Measurements from ENCODE around the gene SERPINB8. TPM values are rescaled to one million over a fixed set of nuclear protein-coding genes. Genes with fewer than 3 reads are reported as not detected.
A peak's percentile ranks its signal among the peaks of the same experiment; 100 is the strongest.
"Not testable (repeated sequence)": the region's sequence is repeated elsewhere in the genome, so short reads cannot be mapped to it uniquely, and the experiment has no call there.

Gene SERPINB8
- 10 to 100 TPM; 16.8 to 17.0 TPM for total RNA-seq

- H3K4me3 Mint-ChIP-seq: peak within 1 kb of the TSS; percentile 88
- peak; percentile 80 for DNase-seq
- peaks cover 9% of the 10 kb centered on the region for H3K36me3 Mint-ChIP-seq
- peak within 1 kb of the TSS; percentile 95 for H3K27ac Mint-ChIP-seq
- peaks cover 36% of the 10 kb centered on the region for H3K4me1 Mint-ChIP-seq
- H3K9me3 Mint-ChIP-seq: no peaks in the 10 kb centered on the region
- no peaks in the 10 kb centered on the region for H3K27me3 Mint-ChIP-seq
These were observed at the start of gene SERPINB8 for GRCh38 chr18:63969942-63970808. Gene SERPINB8, plus strand, starts transcription at chr18:63970081. Its CDS starts 8,228 bp downstream, at chr18:63978309.

GRCh38 chr18:63922049-63922448 is 47.8 kb upstream of the SERPINB8 start:
- Mint-ChIP-seq H3K27me3 (peaks cover 41% of the 10 kb centered on the region), H3K4me3 (no peak overlapping the region), H3K4me1 (no peaks in the 10 kb centered on the region), H3K27ac (no peak overlapping the region), H3K9me3 (no peaks in the 10 kb centered on the region), H3K36me3 (no peaks in the 10 kb centered on the region)
- no peak for DNase-seq

- Mint-ChIP-seq H3K4me1 (no peaks in the 10 kb centered on the region), H3K4me3 (no peak overlapping the region), H3K36me3 (no peaks in the 10 kb centered on the region), H3K27me3 (peaks cover 41% of the 10 kb centered on the region), H3K27ac (no peak overlapping the region), H3K9me3 (no peaks in the 10 kb centered on the region)
- DNase-seq: no peak
These were observed 45.3 kb upstream of the SERPINB8 start for GRCh38 chr18:63924551-63924950.

GRCh38 chr18:63928331-63928730 is 41.5 kb upstream of the SERPINB8 start:
- H3K4me3 Mint-ChIP-seq: no peak overlapping the region
- H3K27ac Mint-ChIP-seq: no peak overlapping the region
- H3K36me3 Mint-ChIP-seq: no peaks in the 10 kb centered on the region
- no peaks in the 10 kb centered on the region for H3K9me3 Mint-ChIP-seq
- H3K27me3 Mint-ChIP-seq: peaks cover 36% of the 10 kb centered on the region
- H3K4me1 Mint-ChIP-seq: no peaks in the 10 kb centered on the region
- DNase-seq: no peak

GRCh38 chr18:63929369-63929768 is 40.5 kb upstream of the SERPINB8 start:
- H3K27me3 Mint-ChIP-seq: peaks cover 29% of the 10 kb centered on the region
- H3K9me3 Mint-ChIP-seq, H3K4me3 Mint-ChIP-seq, H3K36me3 Mint-ChIP-seq, H3K4me1 Mint-ChIP-seq, H3K27ac Mint-ChIP-seq, DNase-seq: not testable (repeated sequence)

- DNase-seq: no peak
- no peak overlapping the region for H3K4me3 Mint-ChIP-seq
- H3K27ac Mint-ChIP-seq: no peak overlapping the region
- no peaks in the 10 kb centered on the region for H3K36me3 Mint-ChIP-seq
- no peaks in the 10 kb centered on the region for H3K9me3 Mint-ChIP-seq
- H3K27me3 Mint-ChIP-seq: peaks cover 34% of the 10 kb centered on the region
- H3K4me1 Mint-ChIP-seq: no peaks in the 10 kb centered on the region
These were observed 39.0 kb upstream of the SERPINB8 start for GRCh38 chr18:63930773-63931354.

- no peaks in the 10 kb centered on the region for H3K9me3 Mint-ChIP-seq
- peak overlapping the region; percentile 69 for H3K4me3 Mint-ChIP-seq
- no peak overlapping the region for H3K27ac Mint-ChIP-seq
- DNase-seq: peak; percentile 70
- H3K36me3 Mint-ChIP-seq: no peaks in the 10 kb centered on the region
- H3K27me3 Mint-ChIP-seq: peaks cover 27% of the 10 kb centered on the region
- peaks cover 3% of the 10 kb centered on the region for H3K4me1 Mint-ChIP-seq
These were observed 33.5 kb upstream of the SERPINB8 start for GRCh38 chr18:63936156-63936931.

GRCh38 chr18:63936932-63937393 is 32.9 kb upstream of the SERPINB8 start:
- DNase-seq: no peak
- Mint-ChIP-seq H3K4me3 (no peak overlapping the region), H3K4me1 (peaks cover 3% of the 10 kb centered on the region), H3K27ac (no peak overlapping the region), H3K9me3 (no peaks in the 10 kb centered on the region), H3K27me3 (peaks cover 29% of the 10 kb centered on the region), H3K36me3 (no peaks in the 10 kb centered on the region)

- no peak for DNase-seq
- H3K27me3 Mint-ChIP-seq: peaks cover 44% of the 10 kb centered on the region
- peaks cover 3% of the 10 kb centered on the region for H3K4me1 Mint-ChIP-seq
These were observed 29.9 kb upstream of the SERPINB8 start for GRCh38 chr18:63940008-63940407.

GRCh38 chr18:63940543-63941050 is 29.3 kb upstream of the SERPINB8 start:
- not testable (repeated sequence) for H3K4me1 Mint-ChIP-seq, H3K9me3 Mint-ChIP-seq, DNase-seq, H3K4me3 Mint-ChIP-seq, H3K36me3 Mint-ChIP-seq, H3K27ac Mint-ChIP-seq
- H3K27me3 Mint-ChIP-seq: peaks cover 46% of the 10 kb centered on the region

More at GRCh38 chr18:63940008-63940407, 29.9 kb upstream of the SERPINB8 start:
- Mint-ChIP-seq H3K27ac (no peak overlapping the region), H3K4me3 (no peak overlapping the region), H3K36me3 (no peaks in the 10 kb centered on the region), H3K9me3 (no peaks in the 10 kb centered on the region)

- Mint-ChIP-seq H3K4me1 (peaks cover 26% of the 10 kb centered on the region), H3K36me3 (peaks cover 4% of the 10 kb centered on the region), H3K27ac (no peak overlapping the region), H3K4me3 (no peak overlapping the region), H3K9me3 (peaks cover 4% of the 10 kb centered on the region), H3K27me3 (peaks cover 69% of the 10 kb centered on the region)
- DNase-seq: no peak
These were observed 22.7 kb upstream of the SERPINB8 start for GRCh38 chr18:63947051-63947790.

- H3K4me3 Mint-ChIP-seq: peak within 1 kb of the TSS; percentile 65
- H3K36me3 Mint-ChIP-seq: peaks cover 4% of the 10 kb centered on the region
- peak; percentile 74 for DNase-seq
- H3K4me1 Mint-ChIP-seq: peaks cover 26% of the 10 kb centered on the region
- no peak within 1 kb of the TSS for H3K27ac Mint-ChIP-seq
- H3K9me3 Mint-ChIP-seq: peaks cover 4% of the 10 kb centered on the region
- peaks cover 49% of the 10 kb centered on the region for H3K27me3 Mint-ChIP-seq
These were observed 20.7 kb upstream of the SERPINB8 start, which contains the start of gene HMSD for GRCh38 chr18:63949068-63949737. Gene HMSD, plus strand, starts transcription at chr18:63949301. Its CDS starts 4,155 bp downstream, at chr18:63953456.

- peaks cover 4% of the 10 kb centered on the region for H3K36me3 Mint-ChIP-seq
- no peak for DNase-seq
- H3K27me3 Mint-ChIP-seq: peaks cover 40% of the 10 kb centered on the region
- peaks cover 4% of the 10 kb centered on the region for H3K9me3 Mint-ChIP-seq
- H3K4me3 Mint-ChIP-seq: no peak overlapping the region
- H3K4me1 Mint-ChIP-seq: peaks cover 26% of the 10 kb centered on the region
- no peak overlapping the region for H3K27ac Mint-ChIP-seq
These were observed 18.6 kb upstream of the SERPINB8 start for GRCh38 chr18:63951302-63951705.

GRCh38 chr18:63953811-63954210 is 16.1 kb upstream of the SERPINB8 start:
- H3K36me3 Mint-ChIP-seq: peaks cover 4% of the 10 kb centered on the region
- no peak for DNase-seq
- no peak overlapping the region for H3K27ac Mint-ChIP-seq
- H3K4me1 Mint-ChIP-seq: peaks cover 18% of the 10 kb centered on the region
- peaks cover 4% of the 10 kb centered on the region for H3K9me3 Mint-ChIP-seq
- peaks cover 31% of the 10 kb centered on the region for H3K27me3 Mint-ChIP-seq
- H3K4me3 Mint-ChIP-seq: no peak overlapping the region

All from activated naive CD8-positive, alpha-beta T cell treated with anti-CD3 and anti-CD28 coated beads for 36 hours (primary cell).